Stomach (tissue), 9 donors: ENCODE data around the gene TTLL11. TPM values are rescaled to one million over a fixed set of nuclear protein-coding genes. Genes with fewer than 3 reads are reported as not detected.
"Not testable (repeated sequence)": the region's sequence is repeated elsewhere in the genome, so short reads cannot be mapped to it uniquely, and the experiment has no call there.

Source experiments
- DNase-seq, 2 donors: peaks; one replicate each; pipeline versions ENCODE4 v3.0.0 to v3.0.0-alpha.2; 2013 to 2019
- H3K27ac ChIP-seq, 5 donors: fragments of 200-600 bp in 4 of 5; sonication (generic) in 4 of 5; one replicate each; pipeline ENCODE4 v1.5.1; 2013 to 2019; ENCODE audit warnings: mild to moderate bottlenecking in 1 of 5, moderate library complexity in 1 of 5
- H3K27me3 ChIP-seq, 3 donors: fragments of 200-600 bp; sonication (generic); one replicate each; pipeline ENCODE4 v1.5.1; 2017 to 2019; ENCODE audit warnings: mixed run types in 1 of 3
- H3K36me3 ChIP-seq, 4 donors: fragments of 200-600 bp; sonication (generic); 1 replicate in 3 of 4; 2 replicates in 1 of 4; pipeline ENCODE4 v1.5.1; 2016 to 2019
- H3K4me1 ChIP-seq, 4 donors: fragments of 200-600 bp; sonication (generic); one replicate each; pipeline ENCODE4 v1.5.1; 2016 to 2019
- H3K4me3 ChIP-seq, 4 donors: fragments of 200-600 bp; sonication (generic) in 3 of 4; one replicate each; pipeline ENCODE4 v1.5.1; 2016 to 2019; ENCODE audit warnings: mild to moderate bottlenecking in 1 of 4
- H3K9me3 ChIP-seq, 4 donors: fragments of 200-600 bp; sonication (generic); one replicate each; pipeline ENCODE4 v1.5.1; 2016 to 2019
- CTCF ChIP-seq, 7 experiments: fragments of 450-650 bp in 4 of 7; fragments of 200-600 bp in 3 of 7; sonication (generic) in 3 of 7; IDR thresholded peaks; one replicate each; pipeline ENCODE4 v1.5.1; 2016 to 2019; ENCODE audit warnings: antibody characterized with exemption in 7 of 7, control low read depth in 2 of 7, mild to moderate bottlenecking in 1 of 7
- EP300 ChIP-seq: sonication (generic); formaldehyde crosslinking; IDR thresholded peaks from one replicate; pipeline ENCODE4 v1.6.1; 2017; ENCODE audit warnings: antibody characterized with exemption
- POLR2A ChIP-seq, 4 donors: fragments of 450-650 bp; IDR thresholded peaks; one replicate each; pipeline ENCODE4 v1.6.1; 2016; ENCODE audit warnings: antibody characterized with exemption in 4 of 4, control low read depth in 2 of 4, mild to moderate bottlenecking in 1 of 4, moderate library complexity in 1 of 4
- POLR2AphosphoS5 ChIP-seq, 3 donors: sonication (generic); formaldehyde crosslinking; IDR thresholded peaks; one replicate each; pipeline ENCODE4 v1.6.1; 2016; ENCODE audit warnings: antibody characterized with exemption in 3 of 3
- WGBS, 5 donors: extraction: QIAGEN DNeasy Blood & Tissue Kit in 3 of 5; methylation state at CpG; one replicate each; pipeline versions ENCODE4 v1.1.5 to v1.1.7; 2013 to 2018; 5-methylcytosine and 5-hydroxymethylcytosine counted together
- intact Hi-C: fragments of 100-400 bp; cut with DNase I; formaldehyde crosslinking; loops from one replicate; pipeline ENCODE4 v1.15.1; 2023; ENCODE audit warnings: low total_unique reads
- polyA plus RNA-seq, 3 donors: library from polyadenylated mRNA; stranded (reverse); fragments of 200-250 nt; gene quantifications; one replicate each; pipeline ENCODE4 v1.2.3, GENCODE V29; 2013
- total RNA-seq, 5 donors: library from RNA; depleted of rRNA; stranded (reverse); fragments of >200 nt; gene quantifications; one replicate each; pipeline versions ENCODE4 v1.1.0 to v1.2.3, GENCODE V29; 2014 to 2016
- donor health status: healthy with polysubstance abuse.
- donor health status: Bipolar disorder and iron deficiency.
- donor health status: healthy.

Gene TTLL11
- total and polyA plus RNA-seq, 8 donors = 3.6 to 18.2 (median 9.4) TPM

GRCh38 chr9:122075135-122076030 is 17.7 kb downstream of the TTLL11 start:
- H3K27me3 ChIP-seq = no peaks in the 10 kb centered on the region
- no peak for DNase-seq
- H3K4me3 ChIP-seq = no peak overlapping the region
- TF ChIP-seq POLR2A (IDR thresholded peaks at IDR 0.05) (no peak), POLR2AphosphoS5 (IDR thresholded peaks at IDR 0.05) (peak in 2 of 3 donors; percentile 22 to 37), CTCF (IDR thresholded peaks at IDR 0.05) (no peak), EP300 (peak; percentile 22)
- intact Hi-C loops = no loop called here
- H3K27ac ChIP-seq = peak overlapping the region in 4 of 5 donors; percentile 15 to 79 (median 60)
- H3K4me1 ChIP-seq = peaks cover 0 to 23% (median 7%) of the 10 kb centered on the region in 4 donors
- WGBS, 5 donors = 65 to 85% (median 79%) methylated on average over 5 of the region's 5 CpGs
- peaks cover 0 to 10% (median 5%) of the 10 kb centered on the region in 4 donors for H3K9me3 ChIP-seq
- peaks cover 0 to 3% (median 0%) of the 10 kb centered on the region in 4 donors for H3K36me3 ChIP-seq

GRCh38 chr9:122071715-122072114 is 21.4 kb downstream of the TTLL11 start:
- peaks cover 0 to 3% (median 0%) of the 10 kb centered on the region in 4 donors for H3K36me3 ChIP-seq
- no peak overlapping the region for H3K4me3 ChIP-seq
- WGBS, 5 donors = 94 to 100% (median 96%) methylated on average over 3 of the region's 3 CpGs
- intact Hi-C loops = no loop called here
- H3K27ac ChIP-seq = no peak overlapping the region
- no peak for DNase-seq
- peaks cover 0 to 34% (median 7%) of the 10 kb centered on the region in 4 donors for H3K4me1 ChIP-seq
- H3K27me3 ChIP-seq = no peaks in the 10 kb centered on the region
- TF ChIP-seq EP300 (no peak), POLR2AphosphoS5 (IDR thresholded peaks at IDR 0.05) (no peak), POLR2A (IDR thresholded peaks at IDR 0.05) (no peak), CTCF (IDR thresholded peaks at IDR 0.05) (no peak)
- no peaks in the 10 kb centered on the region for H3K9me3 ChIP-seq

- Histone ChIP-seq H3K4me1 (peaks cover 0 to 36% (median 8%) of the 10 kb centered on the region in 4 donors), H3K4me3 (no peak overlapping the region)
- WGBS, 5 donors = 85 to 89% (median 88%) methylated on average over 13 to 15 of the region's 15 CpGs
Observed at GRCh38 chr9:122070728-122071515, 22.2 kb downstream of the TTLL11 start.

GRCh38 chr9:122066680-122067079 is 26.4 kb downstream of the TTLL11 start:
- H3K27ac ChIP-seq, H3K4me3 ChIP-seq, H3K27me3 ChIP-seq, H3K36me3 ChIP-seq, intact Hi-C loops, DNase-seq, H3K9me3 ChIP-seq: not testable (repeated sequence)
- H3K4me1 ChIP-seq = peaks cover 0 to 28% (median 11%) of the 10 kb centered on the region in 4 donors
- WGBS, 5 donors = 54 to 79% (median 67%) methylated on average over 1 of the region's 1 CpG

More at GRCh38 chr9:122070728-122071515, 22.2 kb downstream of the TTLL11 start:
- Histone ChIP-seq H3K27ac (no peak overlapping the region), H3K27me3 (no peaks in the 10 kb centered on the region), H3K36me3 (peaks cover 0 to 3% (median 0%) of the 10 kb centered on the region in 4 donors), H3K9me3 (no peaks in the 10 kb centered on the region)
- DNase-seq = no peak
- TF ChIP-seq CTCF (IDR thresholded peaks at IDR 0.05) = no peak
- no peak for TF ChIP-seq POLR2A (IDR thresholded peaks at IDR 0.05)
- no peak for TF ChIP-seq EP300
- TF ChIP-seq POLR2AphosphoS5 (IDR thresholded peaks at IDR 0.05) = no peak
- intact Hi-C loops = no loop called here
